SK-N-SH (cell line): Measurements from ENCODE around the gene CRELD2. TPM values are rescaled to one million over a fixed set of nuclear protein-coding genes. Genes with fewer than 3 reads are reported as not detected.
A peak's percentile ranks its signal among the peaks of the same experiment; 100 is the strongest.

Experiments used
- CTCF ChIA-PET: fragments of 300-600, 350-600 bp; formaldehyde crosslinking; extraction: SDS; loops from one replicate; lab custom pipeline; 2021; lab: Yijun Ruan, JAX
- POLR2A ChIA-PET: fragments of 350-600 bp; sonication (Branson Sonifier 250); formaldehyde crosslinking; extraction: SDS; loops from one replicate; lab custom pipeline; 2020; ENCODE audit warnings: antibody characterized with exemption, inconsistent platforms; lab: Yijun Ruan, JAX
- DNase-seq: peaks from one replicate; pipeline ENCODE4 v3.0.0; 2012
- H2AFZ ChIP-seq: fragments of 200-600 bp; sonication (generic); 2 replicates; pipeline ENCODE4 v1.8.1; 2016; ENCODE audit warnings: antibody characterized with exemption, mild to moderate bottlenecking, low read depth
- H3F3A ChIP-seq: fragments of 200-600 bp; sonication (generic); replicated peaks from 2 replicates; pipeline ENCODE3; 2016; ENCODE audit warnings: antibody characterized with exemption, mild to moderate bottlenecking; ENCODE audit not compliant: insufficient read depth
- H3K27ac ChIP-seq, 2 experiments: fragments of 200-500 bp in 1 of 2; fragments of 200-600 bp in 1 of 2; sonication (Bioruptor generic) in 1 of 2; sonication (generic), shearing (Covaris generic) in 1 of 2; 2 replicates each; pipeline versions ENCODE4 v1.5.1 to v1.6.1; 2014 to 2016; ENCODE audit warnings: low read depth in 2 of 2, inconsistent platforms in 1 of 2, low read length in 1 of 2, mild to moderate bottlenecking in 1 of 2, mixed read lengths in 1 of 2
- H3K27me3 ChIP-seq: fragments of 200-600 bp; sonication (generic), shearing (Covaris generic); 2 replicates; pipeline ENCODE4 v1.6.1; 2016; ENCODE audit warnings: mixed run types; ENCODE audit not compliant: insufficient read depth
- H3K36me3 ChIP-seq, 2 experiments: fragments of 200-500 bp in 1 of 2; fragments of 200-600 bp in 1 of 2; sonication (Bioruptor generic) in 1 of 2; sonication (generic) in 1 of 2; replicated peaks in 1 of 2; 2 replicates each; pipeline versions ENCODE3 to v1.5.1; 2014 to 2016; ENCODE audit warnings: low read length in 1 of 2, mild to moderate bottlenecking in 1 of 2; ENCODE audit not compliant: insufficient read depth in 2 of 2, control insufficient read depth in 1 of 2
- H3K4me1 ChIP-seq, 2 experiments: fragments of 200-500 bp in 1 of 2; fragments of 200-600 bp in 1 of 2; sonication (Bioruptor generic) in 1 of 2; sonication (generic), shearing (Covaris generic) in 1 of 2; 2 replicates each; pipeline versions ENCODE4 v1.5.1 to v1.6.1; 2014 to 2016; ENCODE audit warnings: low read depth in 1 of 2, low read length in 1 of 2, mixed run types in 1 of 2; ENCODE audit not compliant: insufficient read depth in 2 of 2, control insufficient read depth in 1 of 2
- H3K4me2 ChIP-seq: fragments of 200-600 bp; sonication (generic), shearing (Covaris generic); 2 replicates; pipeline ENCODE4 v1.6.1; 2017; ENCODE audit warnings: mixed run types
- H3K4me3 ChIP-seq, 2 experiments: fragments of 200-500 bp in 1 of 2; fragments of 200-600 bp in 1 of 2; sonication (Bioruptor generic) in 1 of 2; sonication (generic), shearing (Covaris generic) in 1 of 2; 2 replicates each; pipeline versions ENCODE4 v1.5.1 to v1.8.1; 2014 to 2016; ENCODE audit warnings: low read depth in 2 of 2, inconsistent platforms in 1 of 2, low read length in 1 of 2, mild to moderate bottlenecking in 1 of 2, mixed read lengths in 1 of 2, moderate library complexity in 1 of 2
- H3K79me2 ChIP-seq: fragments of 200-600 bp; sonication (generic); 2 replicates; pipeline ENCODE4 v1.8.1; 2017; ENCODE audit warnings: mild to moderate bottlenecking; ENCODE audit not compliant: insufficient read depth
- H3K9ac ChIP-seq: fragments of 200-600 bp; sonication (generic); 2 replicates; pipeline ENCODE4 v1.6.1; 2017; ENCODE audit warnings: mixed run types
- H3K9me2 ChIP-seq: fragments of 200-600 bp; sonication (generic); 2 replicates; pipeline ENCODE4 v1.6.1; 2017; ENCODE audit warnings: mixed run types
- H3K9me3 ChIP-seq: fragments of 200-600 bp; sonication (generic); 2 replicates; pipeline ENCODE4 v1.6.1; 2017; ENCODE audit warnings: mixed run types, mild to moderate bottlenecking, moderate library complexity
- H4K20me1 ChIP-seq: fragments of 200-600 bp; sonication (generic); 2 replicates; pipeline ENCODE4 v1.6.1; 2017; ENCODE audit warnings: mild to moderate bottlenecking, mixed run types; ENCODE audit not compliant: insufficient read depth
- EP300 ChIP-seq, 2 experiments: IDR thresholded peaks; 2 replicates each; pipeline versions ENCODE4 v1.4.0 to v1.6.1; 2012; ENCODE audit warnings: borderline replicate concordance in 1 of 2, low read depth in 1 of 2, low read length in 1 of 2
- EZH2phosphoT487 ChIP-seq: fragments of 200-600 bp; sonication (generic); IDR thresholded peaks from 2 replicates; pipeline ENCODE4 v1.6.1; 2017; ENCODE audit warnings: low read depth, mixed run types, mild to moderate bottlenecking, antibody characterized with exemption, moderate library complexity, borderline replicate concordance
- FOSL2 ChIP-seq: IDR thresholded peaks from 2 replicates; pipeline ENCODE4 v1.4.0; 2012; ENCODE audit warnings: low read depth, mild to moderate bottlenecking, moderate library complexity, borderline replicate concordance
- GABPA ChIP-seq: IDR thresholded peaks from 2 replicates; pipeline ENCODE4 v1.4.0; 2012; ENCODE audit warnings: low read depth, mild to moderate bottlenecking
- GATA2 ChIP-seq: sonication (generic); formaldehyde crosslinking; IDR thresholded peaks from 2 replicates; pipeline ENCODE4 v1.5.0; 2020; ENCODE audit warnings: mild to moderate bottlenecking, missing genetic modification reagents
- MEF2A ChIP-seq: IDR thresholded peaks from 2 replicates; pipeline ENCODE4 v1.4.0; 2012; ENCODE audit warnings: low read depth, borderline replicate concordance
- MXI1 ChIP-seq: IDR thresholded peaks from 2 replicates; pipeline ENCODE4 v1.6.1; 2012; ENCODE audit warnings: mild to moderate bottlenecking, low read depth, low read length, improper control_type of control experiment
- NFIC ChIP-seq: IDR thresholded peaks from 2 replicates; pipeline ENCODE4 v1.4.0; 2012; ENCODE audit warnings: borderline replicate concordance
- NRF1 ChIP-seq: IDR thresholded peaks from 2 replicates; pipeline ENCODE4 v1.6.1; 2012; ENCODE audit warnings: low read depth, mild to moderate bottlenecking, low read length
- POLR2AphosphoS5 ChIP-seq: IDR thresholded peaks from 2 replicates; pipeline ENCODE4 v1.6.1; 2012; ENCODE audit warnings: low read depth, low read length
- RFX5 ChIP-seq: IDR thresholded peaks from 2 replicates; pipeline ENCODE4 v1.6.1; 2012; ENCODE audit warnings: mild to moderate bottlenecking, improper control_type of control experiment, low read length
- RXRA ChIP-seq: IDR thresholded peaks from 2 replicates; pipeline ENCODE4 v1.4.0; 2012; ENCODE audit warnings: low read depth, mild to moderate bottlenecking, borderline replicate concordance
- TEAD4 ChIP-seq: IDR thresholded peaks from 2 replicates; pipeline ENCODE4 v1.4.0; 2012; ENCODE audit warnings: mild to moderate bottlenecking, borderline replicate concordance; ENCODE audit not compliant: insufficient read depth
- YY1 ChIP-seq: IDR thresholded peaks from 2 replicates; pipeline ENCODE4 v1.4.0; 2012; ENCODE audit warnings: low read depth, mild to moderate bottlenecking
- WGBS: methylation state at CpG from one replicate; pipeline ENCODE4 v1.1.6; 2017; ENCODE audit warnings: low lambda C conversion rate; 5-methylcytosine and 5-hydroxymethylcytosine counted together
- polyA plus RNA-seq, 3 experiments: library from polyadenylated mRNA; depleted of rRNA; stranded (reverse); fragments of >200 nt; gene quantifications; 2 replicates each; pipeline ENCODE4 v1.2.3, GENCODE V29; 2012
- TF ChIP-seq, protein P1 (sequence below): IDR thresholded peaks from 2 replicates; pipeline ENCODE4 v1.4.0; 2012; ENCODE audit warnings: low read depth
- TF ChIP-seq, protein P2 (sequence below): fragments of 150-350 bp; IDR thresholded peaks from 2 replicates; pipeline ENCODE4 v1.6.1; 2016; ENCODE audit warnings: mild to moderate bottlenecking, low read depth, low read length
- TF ChIP-seq, protein P3 (sequence below): fragments of 150-350 bp; IDR thresholded peaks from 2 replicates; pipeline ENCODE4 v1.6.1; 2017; ENCODE audit warnings: antibody characterized with exemption, low read length, low read depth, borderline replicate concordance

CRELD2 gene
- polyA plus RNA-seq, 1 of the 3 experiments (the other 2 are of a cell fraction): 113 TPM

DNA sequence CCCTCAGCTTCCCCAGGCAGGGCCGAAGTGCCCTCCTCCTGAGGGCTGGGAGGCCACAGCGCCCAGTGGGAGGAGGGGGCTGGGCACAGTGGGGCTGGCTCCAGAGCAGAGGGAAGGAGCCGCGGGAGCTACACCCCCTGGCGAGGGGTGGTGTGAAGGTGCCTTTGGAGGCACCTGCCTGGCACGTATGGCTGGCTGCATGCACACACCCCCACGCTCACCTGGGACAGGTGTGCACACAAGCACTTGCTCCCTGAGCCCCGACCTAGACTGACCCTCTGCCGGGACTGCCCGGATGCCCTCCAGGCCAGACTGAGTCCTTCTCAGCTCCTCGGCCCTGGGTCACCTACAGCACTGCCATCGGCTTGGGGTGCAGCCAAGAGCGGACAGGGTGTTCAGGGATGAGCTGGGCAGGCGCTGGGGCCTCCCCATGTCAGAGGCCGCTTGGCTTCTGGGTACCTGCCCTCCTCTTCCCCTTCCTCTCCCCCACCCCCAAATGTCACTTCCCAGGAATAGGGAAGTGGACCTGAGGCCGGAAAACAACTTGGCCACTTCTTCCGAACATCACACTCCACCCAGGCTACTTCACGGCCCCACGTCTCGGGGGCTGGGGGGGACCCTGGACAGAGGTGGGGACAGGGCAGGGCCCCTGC lies 34.7 kb downstream of the CRELD2 start:
- no peak for DNase-seq
- Histone ChIP-seq H3K27me3 (no peaks in the 10 kb centered on the region), H3K4me3 (no peak overlapping the region), H3K9ac (no peak overlapping the region), H3K4me2 (0 out of 2 replicates have a peak overlapping the region, but pooled peaks have one; percentile 55), H3K4me1 (peaks cover 13 to 39% of the 10 kb centered on the region in 2 experiments; a peak in 3 of 4 replicates), H3K79me2 (no peaks in the 10 kb centered on the region), H3K36me3 (no peaks in the 10 kb centered on the region), H3K9me2 (no peaks in the 10 kb centered on the region), H3K27ac (no peak overlapping the region; a peak in 1 of 4 replicates), H3F3A (no peaks in the 10 kb centered on the region), H2AFZ (no peak overlapping the region), H4K20me1 (no peaks in the 10 kb centered on the region), H3K9me3 (no peaks in the 10 kb centered on the region)
- WGBS: 89% methylated on average over 9 of the region's 20 CpGs
- TF ChIP-seq EP300 (IDR thresholded peaks at IDR 0.05; ENCODE audit: borderline replicate concordance in 1 of 2, low read depth in 1 of 2, low read length in 1 of 2) (no peak), MEF2A (no peak), RFX5 (no peak), RXRA (no peak), FOSL2 (no peak), POLR2AphosphoS5 (no peak), EZH2phosphoT487 (no peak), YY1 (no peak), TEAD4 (no peak), MXI1 (no peak), GATA2 (no peak), NFIC (no peak), GABPA (no peak), NRF1 (no peak)
- TF ChIP-seq, protein P1, sequence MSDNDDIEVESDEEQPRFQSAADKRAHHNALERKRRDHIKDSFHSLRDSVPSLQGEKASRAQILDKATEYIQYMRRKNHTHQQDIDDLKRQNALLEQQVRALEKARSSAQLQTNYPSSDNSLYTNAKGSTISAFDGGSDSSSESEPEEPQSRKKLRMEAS: no peak
- TF ChIP-seq, protein P2, sequence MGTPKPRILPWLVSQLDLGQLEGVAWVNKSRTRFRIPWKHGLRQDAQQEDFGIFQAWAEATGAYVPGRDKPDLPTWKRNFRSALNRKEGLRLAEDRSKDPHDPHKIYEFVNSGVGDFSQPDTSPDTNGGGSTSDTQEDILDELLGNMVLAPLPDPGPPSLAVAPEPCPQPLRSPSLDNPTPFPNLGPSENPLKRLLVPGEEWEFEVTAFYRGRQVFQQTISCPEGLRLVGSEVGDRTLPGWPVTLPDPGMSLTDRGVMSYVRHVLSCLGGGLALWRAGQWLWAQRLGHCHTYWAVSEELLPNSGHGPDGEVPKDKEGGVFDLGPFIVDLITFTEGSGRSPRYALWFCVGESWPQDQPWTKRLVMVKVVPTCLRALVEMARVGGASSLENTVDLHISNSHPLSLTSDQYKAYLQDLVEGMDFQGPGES: no peak
- TF ChIP-seq, protein P3, sequence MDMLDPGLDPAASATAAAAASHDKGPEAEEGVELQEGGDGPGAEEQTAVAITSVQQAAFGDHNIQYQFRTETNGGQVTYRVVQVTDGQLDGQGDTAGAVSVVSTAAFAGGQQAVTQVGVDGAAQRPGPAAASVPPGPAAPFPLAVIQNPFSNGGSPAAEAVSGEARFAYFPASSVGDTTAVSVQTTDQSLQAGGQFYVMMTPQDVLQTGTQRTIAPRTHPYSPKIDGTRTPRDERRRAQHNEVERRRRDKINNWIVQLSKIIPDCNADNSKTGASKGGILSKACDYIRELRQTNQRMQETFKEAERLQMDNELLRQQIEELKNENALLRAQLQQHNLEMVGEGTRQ: no peak
- CTCF ChIA-PET: interaction anchor here (1.5 to 2.1 kb wide), 3 partner anchors 22 to 77 kb away, joined by 3 to 9 read pairs (median 6); no protein-coding TSS in a partner anchor
- POLR2A ChIA-PET: no interaction called here
